Subcutaneous adipose tissue (tissue), 4 donors: ENCODE results near the gene LRRC28. TPM values are rescaled to one million over a fixed set of nuclear protein-coding genes. Genes with fewer than 3 reads are reported as not detected.

Source experiments
- CTCF ChIP-seq: fragments of 450-650 bp; IDR thresholded peaks from one replicate; pipeline ENCODE4 v1.5.1; 2016; ENCODE audit warnings: low read depth, mild to moderate bottlenecking, control low read depth, antibody characterized with exemption, moderate library complexity
- total RNA-seq, 4 donors: library from RNA; depleted of rRNA; stranded (reverse); fragments of >200 nt; gene quantifications; one replicate each; pipeline ENCODE4 v1.1.0, GENCODE V29; 2016

The LRRC28 gene
- total RNA-seq, 4 donors from 2014 or later = 37.7 to 60.7 (median 45.8) TPM

- no peak for TF ChIP-seq CTCF
These were observed 161.3 kb downstream of the LRRC28 start for GRCh38 chr15:99412626-99413025.

- no peak for TF ChIP-seq CTCF
These were observed 162.9 kb downstream of the LRRC28 start for GRCh38 chr15:99413955-99414754.

- no peak for TF ChIP-seq CTCF
These were observed 163.8 kb downstream of the LRRC28 start for GRCh38 chr15:99414755-99415731.

- TF ChIP-seq CTCF = no peak
These were observed 165.2 kb downstream of the LRRC28 start for GRCh38 chr15:99416191-99417188.

- TF ChIP-seq CTCF = no peak
These were observed 169.9 kb downstream of the LRRC28 start for GRCh38 chr15:99421172-99421656.

GRCh38 chr15:99421758-99422157 lies 170.5 kb downstream of the LRRC28 start:
- no peak for TF ChIP-seq CTCF
